IMR-90 (cell line): ENCODE results near the gene ITGB1BP1. TPM values are rescaled to one million over a fixed set of nuclear protein-coding genes. Genes with fewer than 3 reads are reported as not detected.
A peak's percentile ranks its signal among the peaks of the same experiment; 100 is the strongest.

Experiments
- ATAC-seq: fragments of 200-7000 bp; cut with Tn5 transposase; 2 replicates; pipeline ENCODE4 v1.9.1; 2020; ENCODE audit warnings: low read depth, mild to moderate bottlenecking, moderate library complexity
- BruUV-seq: library from RNA; stranded (reverse); fragments of 400-500 nt; replicated peaks from 2 replicates; lab custom pipeline; 2021; lab: Mats Ljungman, UMichigan
- CTCF ChIA-PET: fragments of 300-600 bp; formaldehyde crosslinking; extraction: SDS; loops from one replicate; lab custom pipeline; 2021; ENCODE audit warnings: antibody characterized with exemption; lab: Yijun Ruan, JAX
- POLR2A ChIA-PET: fragments of 300-600 bp; sonication (Branson Sonifier 250); formaldehyde crosslinking; loops from one replicate; lab custom pipeline; 2022; ENCODE audit warnings: antibody characterized with exemption; ENCODE audit not compliant: unreplicated experiment; lab: Charles Lee
- DNase-seq: peaks from one replicate; pipeline ENCODE4 v3.0.0; 2013
- H2AFZ ChIP-seq: replicated peaks from 2 replicates; pipeline ENCODE3; 2013; ENCODE audit warnings: low read length, mild to moderate bottlenecking; ENCODE audit not compliant: poor library complexity
- H2AK5ac ChIP-seq: 2 replicates; pipeline ENCODE4 v1.6.1; 2013; ENCODE audit warnings: low read depth, low read length, inconsistent platforms
- H2AK9ac ChIP-seq: replicated peaks from 2 replicates; pipeline ENCODE3; 2013; ENCODE audit warnings: mild to moderate bottlenecking, low read depth, low read length, moderate library complexity; ENCODE audit not compliant: poor library complexity
- H2BK120ac ChIP-seq: 2 replicates; pipeline ENCODE4 v1.6.1; 2013; ENCODE audit warnings: low read depth, low read length, inconsistent platforms
- H2BK15ac ChIP-seq: 3 replicates; pipeline ENCODE4 v1.6.1; 2013; ENCODE audit warnings: low read depth, low read length, inconsistent platforms
- H2BK20ac ChIP-seq: 2 replicates; pipeline ENCODE4 v1.6.1; 2013; ENCODE audit warnings: low read depth, mild to moderate bottlenecking, inconsistent platforms, low read length, moderate library complexity
- H2BK5ac ChIP-seq: 2 replicates; pipeline ENCODE4 v1.6.1; 2013; ENCODE audit warnings: mild to moderate bottlenecking, low read depth, low read length, inconsistent platforms; ENCODE audit not compliant: poor library complexity, severe bottlenecking
- H3K14ac ChIP-seq: replicated peaks from 2 replicates; pipeline ENCODE4 v1.6.1; 2013; ENCODE audit warnings: low read depth, low read length, inconsistent platforms
- H3K18ac ChIP-seq: 2 replicates; pipeline ENCODE4 v1.6.1; 2013; ENCODE audit warnings: low read depth, low read length, control low read depth
- H3K23ac ChIP-seq: 2 replicates; pipeline ENCODE4 v1.6.1; 2013; ENCODE audit warnings: low read depth, low read length, inconsistent platforms
- H3K27ac ChIP-seq: 2 replicates; pipeline ENCODE4 v1.5.1; 2013; ENCODE audit warnings: mild to moderate bottlenecking, control low read depth, low read length; ENCODE audit not compliant: insufficient read depth
- H3K27me3 ChIP-seq: 2 replicates; pipeline ENCODE4 v1.6.1; 2013; ENCODE audit warnings: low read length; ENCODE audit not compliant: control insufficient read depth, insufficient read depth
- H3K36me3 ChIP-seq: 2 replicates; pipeline ENCODE4 v1.6.1; 2013; ENCODE audit warnings: low read length, mixed read lengths; ENCODE audit not compliant: control insufficient read depth, insufficient read depth
- H3K4ac ChIP-seq: 2 replicates; pipeline ENCODE4 v1.6.1; 2013; ENCODE audit warnings: low read depth, low read length, inconsistent platforms
- H3K4me1 ChIP-seq: 2 replicates; pipeline ENCODE4 v1.6.1; 2013; ENCODE audit warnings: low read length, mixed read lengths; ENCODE audit not compliant: control insufficient read depth, insufficient read depth
- H3K4me2 ChIP-seq: 2 replicates; pipeline ENCODE4 v1.6.1; 2013; ENCODE audit warnings: low read depth, mild to moderate bottlenecking, control low read depth, low read length, moderate library complexity
- H3K4me3 ChIP-seq: 2 replicates; pipeline ENCODE4 v1.5.1; 2013; ENCODE audit warnings: low read depth, mild to moderate bottlenecking, control low read depth, low read length, moderate library complexity; ENCODE audit not compliant: insufficient read depth
- H3K56ac ChIP-seq: 2 replicates; pipeline ENCODE4 v1.6.1; 2013; ENCODE audit warnings: low read length, inconsistent platforms; ENCODE audit not compliant: insufficient read depth; ENCODE audit errors: extremely low read depth
- H3K79me1 ChIP-seq, 2 experiments: 2 replicates each; pipeline ENCODE4 v1.6.1; 2013; ENCODE audit warnings: low read length in 2 of 2, inconsistent platforms in 1 of 2, low read depth in 1 of 2
- H3K9ac ChIP-seq: 2 replicates; pipeline ENCODE4 v1.6.1; 2013; ENCODE audit warnings: low read depth, low read length, control low read depth
- H3K9me1 ChIP-seq: 2 replicates; pipeline ENCODE4 v1.6.1; 2013; ENCODE audit warnings: low read length, inconsistent platforms; ENCODE audit not compliant: insufficient read depth
- H3K9me3 ChIP-seq: 2 replicates; pipeline ENCODE4 v1.6.1; 2013; ENCODE audit warnings: low read length; ENCODE audit not compliant: control insufficient read depth, insufficient read depth
- H4K20me1 ChIP-seq: 2 replicates; pipeline ENCODE4 v1.6.1; 2013; ENCODE audit warnings: low read length, inconsistent platforms; ENCODE audit not compliant: insufficient read depth
- H4K5ac ChIP-seq: 2 replicates; pipeline ENCODE4 v1.6.1; 2013; ENCODE audit warnings: mild to moderate bottlenecking, low read depth, low read length, control low read depth
- H4K8ac ChIP-seq, 2 experiments: 2 replicates each; pipeline ENCODE4 v1.6.1; 2013; ENCODE audit warnings: low read depth in 2 of 2, low read length in 2 of 2, control low read depth in 1 of 2, inconsistent platforms in 1 of 2
- H4K91ac ChIP-seq: 2 replicates; pipeline ENCODE4 v1.6.1; 2013; ENCODE audit warnings: low read depth, low read length, inconsistent platforms; ENCODE audit not compliant: insufficient read depth
- BHLHE40 ChIP-seq: fragments of 150-350 bp; IDR thresholded peaks from 2 replicates; pipeline ENCODE4 v1.6.1; 2016; ENCODE audit warnings: mild to moderate bottlenecking, low read depth, low read length
- CEBPB ChIP-seq: IDR thresholded peaks from 2 replicates; pipeline ENCODE4 v1.6.1; 2012; ENCODE audit warnings: low read depth, low read length, improper control_type of control experiment
- CHD1 ChIP-seq: IDR thresholded peaks from 2 replicates; pipeline ENCODE4 v1.6.1; 2012; ENCODE audit warnings: low read depth, low read length, improper control_type of control experiment
- CTCF ChIP-seq: conservative IDR thresholded peaks from 2 replicates; pipeline ENCODE4 v1.5.1; 2012; ENCODE audit warnings: mild to moderate bottlenecking, low read depth, low read length, improper control_type of control experiment
- ELK1 ChIP-seq: fragments of 150-350 bp; IDR thresholded peaks from 2 replicates; pipeline ENCODE4 v1.6.1; 2016; ENCODE audit warnings: low read depth, mild to moderate bottlenecking, low read length, moderate library complexity, borderline replicate concordance
- FOS ChIP-seq: fragments of 150-350 bp; IDR thresholded peaks from 2 replicates; pipeline ENCODE4 v1.6.1; 2016; ENCODE audit warnings: low read depth, low read length
- MAFK ChIP-seq: IDR thresholded peaks from 2 replicates; pipeline ENCODE4 v1.6.1; 2012; ENCODE audit warnings: low read depth, low read length, improper control_type of control experiment
- MAZ ChIP-seq: IDR thresholded peaks from 2 replicates; pipeline ENCODE4 v1.6.1; 2012; ENCODE audit warnings: low read depth, mild to moderate bottlenecking, low read length, improper control_type of control experiment, moderate library complexity, borderline replicate concordance
- MXI1 ChIP-seq: IDR thresholded peaks from 2 replicates; pipeline ENCODE4 v1.6.1; 2012; ENCODE audit warnings: low read depth, mild to moderate bottlenecking, low read length, moderate library complexity, borderline replicate concordance
- NFE2L2 ChIP-seq: fragments of 150-350 bp; IDR thresholded peaks from 2 replicates; pipeline ENCODE4 v1.6.1; 2016; ENCODE audit warnings: low read depth, mild to moderate bottlenecking, low read length
- POLR2A ChIP-seq: IDR thresholded peaks from 2 replicates; pipeline ENCODE4 v1.6.1; 2012; ENCODE audit warnings: mild to moderate bottlenecking, low read depth, low read length
- RAD21 ChIP-seq: IDR thresholded peaks from 2 replicates; pipeline ENCODE4 v1.6.1; 2012; ENCODE audit warnings: low read length, improper control_type of control experiment
- RCOR1 ChIP-seq: IDR thresholded peaks from 2 replicates; pipeline ENCODE4 v1.6.1; 2012; ENCODE audit warnings: mild to moderate bottlenecking, low read length, improper control_type of control experiment; ENCODE audit not compliant: insufficient replicate concordance
- RFX5 ChIP-seq: IDR thresholded peaks from 2 replicates; pipeline ENCODE4 v1.8.0; 2012; ENCODE audit warnings: low read depth, mild to moderate bottlenecking, low read length, moderate library complexity
- SMC3 ChIP-seq: fragments of 150-350 bp; IDR thresholded peaks from 2 replicates; pipeline ENCODE4 v1.6.1; 2016; ENCODE audit warnings: low read depth, mild to moderate bottlenecking, antibody characterized with exemption, low read length, moderate library complexity
- USF2 ChIP-seq: fragments of 150-350 bp; IDR thresholded peaks from 2 replicates; pipeline ENCODE4 v1.6.1; 2017; ENCODE audit warnings: mild to moderate bottlenecking, antibody characterized with exemption, low read length, low read depth
- WGBS, 2 experiments: methylation state at CpG; one replicate each; pipeline versions ENCODE4 v1.1.5 to v1.1.7; 2013; ENCODE audit warnings: missing lambda C conversion rate in 2 of 2; ENCODE audit not compliant: insufficient read length in 1 of 2; ENCODE audit errors: extremely low coverage in 2 of 2; 5-methylcytosine and 5-hydroxymethylcytosine counted together
- dilution Hi-C: fragments of 300-500 bp; cut with HindIII; formaldehyde crosslinking; loops from one replicate; pipeline ENCODE4 v1.14.3; 2018; ENCODE audit warnings: low sequenced_read_pairs; ENCODE audit not compliant: unreplicated experiment
- in situ Hi-C: fragments of 300-500 bp; cut with MboI; formaldehyde crosslinking; loops from 3 replicates; pipeline ENCODE4 v1.14.3; 2019; ENCODE audit warnings: low sequenced_read_pairs, inconsistent platforms, mixed read lengths
- intact Hi-C: fragments of 100-400 bp; cut with micrococcal nuclease; formaldehyde crosslinking; loops from 2 replicates; pipeline ENCODE4 v1.10.0; 2022
- polyA plus RNA-seq, 3 experiments: library from polyadenylated mRNA; depleted of rRNA; stranded (reverse); fragments of >200 nt; gene quantifications; 2 replicates each; pipeline ENCODE4 v1.2.3, GENCODE V29; 2012; ENCODE audit warnings: low replicate concordance in 1 of 3
- total RNA-seq: library from RNA; depleted of rRNA; stranded (reverse); fragments of >200 nt; gene quantifications from 2 replicates; pipeline ENCODE4 v1.2.3, GENCODE V29; 2012

The ITGB1BP1 gene
- total and polyA plus RNA-seq, 2 of the 4 experiments (the other 2 are of a cell fraction), result 48.6 to 88.1 TPM

GRCh38 chr2:9401059-9401547 is 22.2 kb downstream of the ITGB1BP1 start:
- in situ Hi-C loops (no loop called here), dilution Hi-C loops (no loop called here), intact Hi-C loops (no loop called here)
- Histone ChIP-seq H2AFZ (no peak overlapping the region), H4K20me1 (peaks cover 14% of the 10 kb centered on the region; the same call in 1 of the 2 replicates), H3K4me1 (peaks cover 10% of the 10 kb centered on the region), H4K8ac (no peak overlapping the region), H3K4me3 (no peak overlapping the region), H2BK5ac (no peak overlapping the region), H3K4ac (no peak overlapping the region), H3K27ac (no peak overlapping the region), H3K79me1 (peaks cover 5 to 38% of the 10 kb centered on the region in 2 experiments), H3K9ac (no peak overlapping the region), H2AK5ac (no peak overlapping the region), H3K56ac (no peak overlapping the region), H3K9me1 (peaks cover 13% of the 10 kb centered on the region), H3K14ac (no peak overlapping the region), H3K18ac (no peak overlapping the region), H3K36me3 (peaks cover 31% of the 10 kb centered on the region), H2AK9ac (peak overlapping the region; percentile 26), H2BK20ac (no peak overlapping the region), H4K5ac (no peak overlapping the region), H3K23ac (no peak overlapping the region), H3K9me3 (no peaks in the 10 kb centered on the region), H2BK15ac (no peak overlapping the region), H2BK120ac (no peak overlapping the region), H3K27me3 (no peaks in the 10 kb centered on the region), H3K4me2 (no peak overlapping the region), H4K91ac (no peak overlapping the region)
- no TSS peak for BruUV-seq
- ATAC-seq (no peak), DNase-seq (no peak)
- TF ChIP-seq POLR2A (no peak), BHLHE40 (no peak), CHD1 (no peak), RFX5 (no peak), MAZ (no peak), SMC3 (no peak), MAFK (no peak), RCOR1 (no peak), MXI1 (no peak), ELK1 (no peak), CTCF (no peak), FOS (no peak), USF2 (no peak), NFE2L2 (no peak), RAD21 (no peak), CEBPB (no peak)
- ChIA-PET POLR2A (no interaction called here), CTCF (interaction anchor here (0.6 kb wide), 1 partner anchor 662 kb away, joined by 4 read pairs; no protein-coding TSS in a partner anchor)
- 100% methylated on average over 3 of the region's 12 CpGs; no CpG with 5 or more reads in 1 of the 2 experiments for WGBS, 2 experiments
